ENCODE data around the gene CLIC4. TPM values are rescaled to one million over a fixed set of nuclear protein-coding genes. Genes with fewer than 3 reads are reported as not detected.

Gene CLIC4
- total and polyA plus RNA-seq, 9 of the 15 experiments (the other 6 are each of a cell fraction or from before 2014, with no cell fraction given) = 16.0 to 67.5 (median 38.4) TPM

GRCh38 chr1:24735509-24736375 lies 9.5 kb upstream of the CLIC4 start (continued):
- TF ChIP-seq BRF1 (IDR thresholded peaks at IDR 0.05; ENCODE audit: borderline replicate concordance, extremely low read depth, insufficient read length) = no peak
- no peak for TF ChIP-seq ELF1 (tag; IDR thresholded peaks at IDR 0.05)
- TF ChIP-seq GATAD2A (IDR thresholded peaks at IDR 0.05) = no peak
- TF ChIP-seq GATAD2B (IDR thresholded peaks at IDR 0.05; ENCODE audit: borderline replicate concordance) = no peak
- TF ChIP-seq MTA1 (IDR thresholded peaks at IDR 0.05; ENCODE audit: borderline replicate concordance) = no peak
- no peak for TF ChIP-seq ZNF445 (CRISPR knock-in tag; IDR thresholded peaks at IDR 0.05; ENCODE audit: low read depth)
- TF ChIP-seq NFIC (IDR thresholded peaks at IDR 0.05) = peak; percentile 53
- no peak for TF ChIP-seq ZSCAN29 (IDR thresholded peaks at IDR 0.05)
- TF ChIP-seq MITF (IDR thresholded peaks at IDR 0.05) = no peak
- TF ChIP-seq MCM5 (IDR thresholded peaks at IDR 0.05; ENCODE audit: low read depth) = no peak
- TF ChIP-seq FOXJ2 (tag; IDR thresholded peaks at IDR 0.05) = no peak
- TF ChIP-seq SFPQ (IDR thresholded peaks at IDR 0.05; ENCODE audit: low read depth, low read length) = no peak
- TF ChIP-seq MEF2D (tag; conservative IDR thresholded peaks at IDR 0.05; ENCODE audit: low read depth) = 0 out of 2 replicates have a peak, but pooled peaks have one; percentile 37
- no peak for TF ChIP-seq SMARCA5 (IDR thresholded peaks at IDR 0.05)
- no peak for TF ChIP-seq PBX2 (CRISPR knock-in tag; IDR thresholded peaks at IDR 0.05; ENCODE audit: low read depth)
- no peak for TF ChIP-seq PBX2 (tag; conservative IDR thresholded peaks at IDR 0.05; ENCODE audit: low read depth)
- no peak for TF ChIP-seq CREB5 (CRISPR knock-in tag; IDR thresholded peaks at IDR 0.05)
- no peak for TF ChIP-seq JUNB (CRISPR knock-in tag; conservative IDR thresholded peaks at IDR 0.05)
- TF ChIP-seq SMAD4 (CRISPR knock-in tag; conservative IDR thresholded peaks at IDR 0.05) = no peak
- TF ChIP-seq NFRKB (IDR thresholded peaks at IDR 0.05; ENCODE audit: low read depth) = peak; percentile 41; the same call in 1 of the 2 replicates
- TF ChIP-seq BRD9 (IDR thresholded peaks at IDR 0.05; ENCODE audit: low read depth, partially characterized antibody) = no peak
- no peak for TF ChIP-seq FOS (IDR thresholded peaks at IDR 0.05; ENCODE audit: extremely low read depth, insufficient read length)

All from K562 (cell line).